WERI-Rb-1 (cell line): Measurements from ENCODE around the gene PRKCE.
"Not testable (repeated sequence)": the region's sequence is repeated elsewhere in the genome, so short reads cannot be mapped to it uniquely, and the experiment has no call there.

ENCODE experiments used
- DNase-seq: peaks from one replicate; pipeline ENCODE4 v3.0.0-alpha.2; 2020
- H3K27ac ChIP-seq: fragments of 250-450 bp; sonication (Bioruptor Pico); 2 replicates; pipeline ENCODE4 v1.5.1; 2020; ENCODE audit warnings: mild to moderate bottlenecking, moderate library complexity
- H3K27me3 ChIP-seq: fragments of 250-450 bp; sonication (Bioruptor Pico); 2 replicates; pipeline ENCODE4 v1.5.1; 2021; ENCODE audit warnings: mild to moderate bottlenecking, low read depth, moderate library complexity; ENCODE audit not compliant: insufficient read depth, severe bottlenecking
- H3K36me3 ChIP-seq: fragments of 250-450 bp; sonication (Bioruptor Pico); 2 replicates; pipeline ENCODE4 v1.5.1; 2020; ENCODE audit warnings: mild to moderate bottlenecking, moderate library complexity
- H3K4me3 ChIP-seq: 2 replicates; pipeline ENCODE4 v1.5.1; 2011; ENCODE audit warnings: low read depth, mild to moderate bottlenecking, control low read depth, low read length
- H3K9me3 ChIP-seq: fragments of 250-450 bp; sonication (Bioruptor Pico); 2 replicates; pipeline ENCODE4 v1.5.1; 2021; ENCODE audit warnings: mild to moderate bottlenecking, moderate library complexity; ENCODE audit not compliant: severe bottlenecking
- CTCF ChIP-seq: IDR thresholded peaks from 2 replicates; pipeline ENCODE4 v1.5.1; 2011; ENCODE audit warnings: low read depth, mild to moderate bottlenecking, control low read depth, inconsistent platforms, low read length

PRKCE gene

DNA sequence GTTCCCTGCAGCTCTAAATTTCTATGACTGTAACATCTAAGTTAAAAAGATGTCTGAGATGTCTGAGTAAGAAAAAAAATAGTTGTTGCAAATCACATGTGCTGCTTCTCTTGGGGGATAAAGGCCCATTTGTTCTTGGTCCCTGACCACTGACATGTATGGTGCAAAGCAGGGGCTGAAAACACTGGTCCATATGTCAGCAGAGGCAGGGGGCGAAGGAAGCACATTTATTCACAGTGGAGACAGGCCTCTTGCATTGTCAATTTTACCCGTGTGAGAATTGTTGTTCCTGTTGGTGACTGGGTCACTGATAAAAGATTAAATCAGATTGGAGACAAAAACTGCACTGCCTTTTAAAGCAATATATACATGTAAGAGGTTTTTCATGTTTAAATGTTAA, 38.8 kb downstream of the PRKCE start:
- no peak overlapping the region for H3K27ac ChIP-seq
- H3K27me3 ChIP-seq: no peaks in the 10 kb centered on the region
- H3K36me3 ChIP-seq: no peaks in the 10 kb centered on the region
- H3K9me3 ChIP-seq: no peaks in the 10 kb centered on the region
- no peak for TF ChIP-seq CTCF
- no peak overlapping the region for H3K4me3 ChIP-seq
- DNase-seq: no peak

- Histone ChIP-seq H3K27me3 (no peaks in the 10 kb centered on the region), H3K27ac (no peak overlapping the region), H3K4me3 (no peak overlapping the region), H3K36me3 (no peaks in the 10 kb centered on the region), H3K9me3 (no peaks in the 10 kb centered on the region)
- no peak for DNase-seq
- no peak for TF ChIP-seq CTCF
These were observed 39.9 kb downstream of the PRKCE start for GRCh38 chr2:45691171-45691999.

DNA sequence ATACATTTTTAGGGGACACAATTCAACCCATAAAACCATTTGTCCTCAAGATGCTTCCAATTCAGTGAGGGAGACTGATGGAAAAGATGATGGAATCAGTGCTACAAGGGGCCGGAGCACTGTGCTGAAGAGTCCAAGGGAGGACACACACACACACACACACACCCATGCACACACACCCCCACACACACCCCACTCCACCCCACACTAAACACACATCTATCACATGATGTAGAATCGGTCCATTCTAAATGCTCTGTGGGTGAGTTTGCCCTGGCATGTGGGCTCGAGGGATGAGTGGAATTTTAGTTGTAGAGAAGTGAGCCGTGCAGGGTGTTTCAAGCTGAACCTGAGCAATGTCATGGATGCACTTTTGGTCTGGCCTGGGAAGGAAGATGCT, 41.1 kb downstream of the PRKCE start:
- Histone ChIP-seq H3K27ac (no peak overlapping the region), H3K4me3 (no peak overlapping the region), H3K9me3 (no peaks in the 10 kb centered on the region), H3K27me3 (no peaks in the 10 kb centered on the region), H3K36me3 (no peaks in the 10 kb centered on the region)
- DNase-seq: no peak
- TF ChIP-seq CTCF: no peak

DNA sequence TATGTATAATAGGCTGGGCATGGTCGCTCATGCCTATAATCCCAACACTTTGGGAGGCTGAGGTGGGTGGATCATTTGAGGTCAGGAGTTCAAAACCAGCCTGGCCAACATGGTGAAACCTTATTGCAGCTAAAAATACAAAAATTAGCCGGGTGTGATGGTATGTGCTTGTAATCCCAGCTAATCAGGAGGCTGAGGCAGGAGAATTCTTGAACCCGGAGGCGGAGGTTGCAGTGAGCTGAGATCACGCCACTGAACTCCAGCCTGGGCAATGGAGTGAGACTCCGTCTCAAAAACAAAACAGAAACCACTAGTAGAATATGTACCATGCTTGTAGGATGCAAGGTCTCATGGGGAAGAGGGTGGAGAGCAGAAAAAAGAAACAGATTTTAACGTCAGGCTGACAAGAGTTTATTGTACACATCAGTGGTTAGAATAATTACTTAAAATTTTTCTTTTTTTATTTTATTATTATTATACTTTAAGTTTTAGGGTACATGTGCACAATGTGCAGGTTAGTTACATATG, 44.1 kb downstream of the PRKCE start:
- not testable (repeated sequence) for H3K9me3 ChIP-seq, H3K4me3 ChIP-seq, DNase-seq, H3K36me3 ChIP-seq, H3K27ac ChIP-seq, H3K27me3 ChIP-seq

DNA sequence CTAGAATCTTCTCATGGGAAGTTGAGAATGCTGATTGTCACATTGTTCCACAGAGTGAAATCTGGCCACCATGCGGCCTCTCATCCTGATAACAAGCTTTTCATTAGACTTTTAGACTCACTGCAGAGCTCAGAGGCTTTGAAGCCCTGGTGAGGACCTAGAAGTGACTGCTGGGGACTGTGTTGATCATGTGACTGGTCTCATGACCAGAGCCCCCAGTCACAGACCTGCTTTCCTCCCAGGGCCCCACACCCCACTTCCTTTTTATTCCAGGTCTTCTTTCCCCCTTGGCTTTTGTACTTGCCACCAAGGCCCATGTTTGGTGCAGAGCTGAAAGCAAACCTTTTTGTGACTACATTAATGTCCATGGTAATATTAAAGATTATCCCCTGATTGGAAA, 45.2 kb downstream of the PRKCE start:
- H3K27ac ChIP-seq: no peak overlapping the region
- no peaks in the 10 kb centered on the region for H3K27me3 ChIP-seq
- no peaks in the 10 kb centered on the region for H3K9me3 ChIP-seq
- no peaks in the 10 kb centered on the region for H3K36me3 ChIP-seq
- DNase-seq: no peak
- no peak for TF ChIP-seq CTCF
- no peak overlapping the region for H3K4me3 ChIP-seq

DNA sequence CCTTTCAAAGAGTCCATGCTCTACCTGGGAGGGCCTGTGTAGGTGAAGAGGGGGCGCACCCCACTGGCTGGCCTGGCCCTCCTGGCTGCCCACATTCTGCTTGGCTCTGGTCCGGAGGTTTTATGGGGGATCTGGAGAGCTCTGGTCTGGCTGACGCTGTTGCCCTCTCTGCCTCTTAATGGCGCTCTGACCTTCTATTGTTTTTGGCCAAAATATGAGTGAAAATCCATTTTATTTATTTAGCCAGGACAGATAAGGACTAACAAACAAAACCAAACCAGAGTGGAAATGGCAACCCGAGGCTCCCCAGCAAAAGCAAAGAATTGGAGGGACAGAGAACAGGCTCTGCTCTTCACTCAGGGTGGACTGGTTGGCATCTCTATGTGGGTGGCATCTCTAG, 45.7 kb downstream of the PRKCE start:
- H3K4me3 ChIP-seq: no peak overlapping the region
- H3K36me3 ChIP-seq: no peaks in the 10 kb centered on the region
- DNase-seq: no peak
- H3K27me3 ChIP-seq: no peaks in the 10 kb centered on the region
- no peaks in the 10 kb centered on the region for H3K9me3 ChIP-seq
- TF ChIP-seq CTCF: no peak
- no peak overlapping the region for H3K27ac ChIP-seq
